WTC11 (cell line): ENCODE data around the gene PARD3B. TPM values are rescaled to one million over a fixed set of nuclear protein-coding genes. Genes with fewer than 3 reads are reported as not detected.

Source experiments
- ATAC-seq: fragments of 200-7000 bp; cut with Tn5 transposase; 2 replicates; pipeline ENCODE4 v1.10.0; 2021; ENCODE audit warnings: mild to moderate bottlenecking, moderate library complexity
- CTCF ChIA-PET: fragments of 300-600 bp; sonication (Branson Sonifier 250); formaldehyde crosslinking; loops from one replicate; lab custom pipeline; 2021; ENCODE audit warnings: antibody characterized with exemption; lab: Charles Lee
- POLR2A ChIA-PET: fragments of 350-600 bp; sonication (Branson Sonifier 250); formaldehyde crosslinking; loops from one replicate; lab custom pipeline; 2021; ENCODE audit warnings: antibody characterized with exemption; lab: Charles Lee
- DNase-seq: peaks from one replicate; pipeline ENCODE4 v3.0.0; 2021; ENCODE audit warnings: low spot score
- H3K27ac Mint-ChIP-seq: 2 replicates; pipeline ENCODE4 v1.8.0; 2021; ENCODE audit warnings: mixed read lengths
- H3K27me3 Mint-ChIP-seq: 2 replicates; pipeline ENCODE4 v1.8.0; 2021; ENCODE audit warnings: low read depth, mild to moderate bottlenecking, moderate library complexity, mixed read lengths
- H3K36me3 Mint-ChIP-seq: 2 replicates; pipeline ENCODE4 v1.8.0; 2021; ENCODE audit warnings: mixed read lengths
- H3K4me1 Mint-ChIP-seq: 2 replicates; pipeline ENCODE4 v1.8.0; 2022; ENCODE audit warnings: mixed read lengths
- H3K4me3 Mint-ChIP-seq: 2 replicates; pipeline ENCODE4 v1.8.0; 2021; ENCODE audit warnings: mild to moderate bottlenecking, moderate library complexity, mixed read lengths
- H3K9me3 Mint-ChIP-seq: 2 replicates; pipeline ENCODE4 v1.8.0; 2021; ENCODE audit warnings: mixed read lengths
- EMX1 ChIP-seq: fragments of 250-450 bp; sonication (Bioruptor Pico); IDR thresholded peaks from 2 replicates; pipeline ENCODE4 v1.8.0; 2021; ENCODE audit warnings: mild to moderate bottlenecking
- GRHL2 ChIP-seq: fragments of 250-450 bp; sonication (Bioruptor Pico); IDR thresholded peaks from 2 replicates; pipeline ENCODE4 v1.8.0; 2022; ENCODE audit warnings: mild to moderate bottlenecking, moderate library complexity; ENCODE audit not compliant: insufficient replicate concordance, severe bottlenecking
- GTF2I ChIP-seq: fragments of 250-450 bp; sonication (Bioruptor Pico); conservative IDR thresholded peaks from 2 replicates; pipeline ENCODE4 v1.4.0; 2021; ENCODE audit warnings: mild to moderate bottlenecking
- JAZF1 ChIP-seq: fragments of 250-450 bp; sonication (Bioruptor Pico); IDR thresholded peaks from 2 replicates; pipeline ENCODE4 v1.9.0; 2021; ENCODE audit warnings: moderate library complexity, mild to moderate bottlenecking, inconsistent platforms
- NR1H2 ChIP-seq: sonication (generic); formaldehyde crosslinking; IDR thresholded peaks from 2 replicates; pipeline ENCODE4 v1.9.0; 2021; ENCODE audit warnings: mild to moderate bottlenecking, moderate library complexity, missing genetic modification reagents
- OVOL2 ChIP-seq: fragments of 250-450 bp; sonication (Bioruptor Pico); IDR thresholded peaks from 2 replicates; pipeline ENCODE4 v1.9.0; 2021; ENCODE audit warnings: mild to moderate bottlenecking, borderline replicate concordance
- TEAD1 ChIP-seq: sonication (generic); formaldehyde crosslinking; IDR thresholded peaks from 2 replicates; pipeline ENCODE4 v1.8.0; 2022; ENCODE audit warnings: mild to moderate bottlenecking, missing genetic modification reagents
- ZNF121 ChIP-seq: sonication (generic); formaldehyde crosslinking; IDR thresholded peaks from 2 replicates; pipeline ENCODE4 v1.8.0; 2023; ENCODE audit warnings: missing genetic modification reagents
- ZNF138 ChIP-seq: sonication (generic); formaldehyde crosslinking; conservative IDR thresholded peaks from 2 replicates; pipeline ENCODE4 v1.8.1; 2022; ENCODE audit warnings: mild to moderate bottlenecking, moderate library complexity, missing genetic modification reagents
- ZNF263 ChIP-seq: sonication (generic); formaldehyde crosslinking; IDR thresholded peaks from 2 replicates; pipeline ENCODE4 v1.8.1; 2022; ENCODE audit warnings: low read depth, mild to moderate bottlenecking, moderate library complexity, missing genetic modification reagents
- total RNA-seq: library from RNA; stranded (reverse); gene quantifications from 3 replicates; pipeline ENCODE4 v1.2.3, GENCODE V29; 2021
- TF ChIP-seq, protein P1 (sequence below): fragments of 250-450 bp; sonication (Bioruptor Pico); IDR thresholded peaks from 2 replicates; pipeline ENCODE4 v1.9.0; 2021; ENCODE audit warnings: mild to moderate bottlenecking, borderline replicate concordance
- TF ChIP-seq, protein P2 (sequence below): sonication (generic); formaldehyde crosslinking; IDR thresholded peaks from 2 replicates; pipeline ENCODE4 v1.8.1; 2023; ENCODE audit warnings: mild to moderate bottlenecking, missing genetic modification reagents
- TF ChIP-seq, protein P3 (sequence below): sonication (generic); formaldehyde crosslinking; IDR thresholded peaks from 2 replicates; pipeline ENCODE4 v1.8.0; 2022; ENCODE audit warnings: mild to moderate bottlenecking, missing genetic modification reagents
- TF ChIP-seq, protein P4 (sequence below): sonication (generic); formaldehyde crosslinking; conservative IDR thresholded peaks from 2 replicates; pipeline ENCODE4 v1.8.1; 2023; ENCODE audit warnings: mild to moderate bottlenecking, low read depth, missing genetic modification reagents, moderate library complexity

The PARD3B gene
- total RNA-seq, 1 experiment from 2014 or later, result 5.6 TPM

DNA sequence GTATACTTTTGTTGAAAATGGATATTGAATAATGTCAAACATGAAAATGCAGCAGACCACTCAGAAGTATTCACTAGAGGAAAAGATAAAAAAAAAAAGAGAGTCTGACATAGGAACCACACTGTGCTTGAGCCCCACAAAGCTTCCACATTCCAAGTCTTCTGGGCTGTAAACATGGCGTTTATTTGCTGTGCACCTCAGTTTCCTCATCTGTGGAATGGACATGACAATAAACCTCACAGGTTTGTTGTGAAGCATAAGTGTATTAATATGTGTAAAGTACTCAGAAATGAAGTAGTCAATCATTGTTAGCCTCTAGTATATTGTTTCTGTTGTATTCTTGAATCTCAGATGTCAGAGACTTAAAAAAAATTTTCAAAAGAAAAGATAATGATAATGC lies 611.2 kb downstream of the PARD3B start (continued):
- no peak for TF ChIP-seq OVOL2 (CRISPR knock-in tag)
- TF ChIP-seq, protein P1, sequence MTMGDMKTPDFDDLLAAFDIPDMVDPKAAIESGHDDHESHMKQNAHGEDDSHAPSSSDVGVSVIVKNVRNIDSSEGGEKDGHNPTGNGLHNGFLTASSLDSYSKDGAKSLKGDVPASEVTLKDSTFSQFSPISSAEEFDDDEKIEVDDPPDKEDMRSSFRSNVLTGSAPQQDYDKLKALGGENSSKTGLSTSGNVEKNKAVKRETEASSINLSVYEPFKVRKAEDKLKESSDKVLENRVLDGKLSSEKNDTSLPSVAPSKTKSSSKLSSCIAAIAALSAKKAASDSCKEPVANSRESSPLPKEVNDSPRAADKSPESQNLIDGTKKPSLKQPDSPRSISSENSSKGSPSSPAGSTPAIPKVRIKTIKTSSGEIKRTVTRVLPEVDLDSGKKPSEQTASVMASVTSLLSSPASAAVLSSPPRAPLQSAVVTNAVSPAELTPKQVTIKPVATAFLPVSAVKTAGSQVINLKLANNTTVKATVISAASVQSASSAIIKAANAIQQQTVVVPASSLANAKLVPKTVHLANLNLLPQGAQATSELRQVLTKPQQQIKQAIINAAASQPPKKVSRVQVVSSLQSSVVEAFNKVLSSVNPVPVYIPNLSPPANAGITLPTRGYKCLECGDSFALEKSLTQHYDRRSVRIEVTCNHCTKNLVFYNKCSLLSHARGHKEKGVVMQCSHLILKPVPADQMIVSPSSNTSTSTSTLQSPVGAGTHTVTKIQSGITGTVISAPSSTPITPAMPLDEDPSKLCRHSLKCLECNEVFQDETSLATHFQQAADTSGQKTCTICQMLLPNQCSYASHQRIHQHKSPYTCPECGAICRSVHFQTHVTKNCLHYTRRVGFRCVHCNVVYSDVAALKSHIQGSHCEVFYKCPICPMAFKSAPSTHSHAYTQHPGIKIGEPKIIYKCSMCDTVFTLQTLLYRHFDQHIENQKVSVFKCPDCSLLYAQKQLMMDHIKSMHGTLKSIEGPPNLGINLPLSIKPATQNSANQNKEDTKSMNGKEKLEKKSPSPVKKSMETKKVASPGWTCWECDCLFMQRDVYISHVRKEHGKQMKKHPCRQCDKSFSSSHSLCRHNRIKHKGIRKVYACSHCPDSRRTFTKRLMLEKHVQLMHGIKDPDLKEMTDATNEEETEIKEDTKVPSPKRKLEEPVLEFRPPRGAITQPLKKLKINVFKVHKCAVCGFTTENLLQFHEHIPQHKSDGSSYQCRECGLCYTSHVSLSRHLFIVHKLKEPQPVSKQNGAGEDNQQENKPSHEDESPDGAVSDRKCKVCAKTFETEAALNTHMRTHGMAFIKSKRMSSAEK, result no peak
- no peak for TF ChIP-seq ZNF121
- TF ChIP-seq, all 79 proteins: peak for 0

DNA sequence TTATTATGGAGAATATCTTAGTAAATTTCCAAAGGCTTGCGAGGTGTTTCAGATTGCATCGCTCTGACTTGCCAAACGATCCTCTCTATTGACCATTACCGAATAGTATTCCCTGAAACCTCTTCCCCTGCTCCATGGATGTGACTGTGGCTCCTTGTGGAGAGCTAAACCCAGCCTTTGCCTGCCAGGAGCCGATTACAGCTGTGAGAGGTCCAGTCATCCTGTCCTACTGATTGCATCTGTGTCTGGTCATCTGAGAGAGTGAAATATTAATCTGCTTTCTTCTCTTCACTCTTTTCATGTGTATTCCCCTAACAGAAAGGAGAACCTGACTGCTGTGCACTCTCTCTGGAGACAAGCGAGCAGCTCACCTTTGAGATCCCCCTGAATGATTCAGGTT lies 613.1 kb downstream of the PARD3B start:
- Mint-ChIP-seq H3K27ac (no peak overlapping the region), H3K4me1 (peaks cover 5% of the 10 kb centered on the region; the same call in 1 of the 2 replicates), H3K36me3 (peaks cover 9% of the 10 kb centered on the region), H3K4me3 (no peak overlapping the region), H3K9me3 (peaks cover 6% of the 10 kb centered on the region; the same call in 1 of the 2 replicates), H3K27me3 (no peaks in the 10 kb centered on the region)
- no peak for ATAC-seq
- ChIA-PET CTCF (interaction anchor here (0.6 kb wide), 2 partner anchors 21 to 112 kb away, joined by 3 read pairs; no protein-coding TSS in a partner anchor), POLR2A (no interaction called here)
- no peak for TF ChIP-seq ZNF138 (CRISPR knock-in tag)
- no peak for TF ChIP-seq ZNF263 (CRISPR knock-in tag)
- TF ChIP-seq TEAD1, result no peak
- no peak for TF ChIP-seq EMX1 (CRISPR knock-in tag)
- no peak for DNase-seq

DNA sequence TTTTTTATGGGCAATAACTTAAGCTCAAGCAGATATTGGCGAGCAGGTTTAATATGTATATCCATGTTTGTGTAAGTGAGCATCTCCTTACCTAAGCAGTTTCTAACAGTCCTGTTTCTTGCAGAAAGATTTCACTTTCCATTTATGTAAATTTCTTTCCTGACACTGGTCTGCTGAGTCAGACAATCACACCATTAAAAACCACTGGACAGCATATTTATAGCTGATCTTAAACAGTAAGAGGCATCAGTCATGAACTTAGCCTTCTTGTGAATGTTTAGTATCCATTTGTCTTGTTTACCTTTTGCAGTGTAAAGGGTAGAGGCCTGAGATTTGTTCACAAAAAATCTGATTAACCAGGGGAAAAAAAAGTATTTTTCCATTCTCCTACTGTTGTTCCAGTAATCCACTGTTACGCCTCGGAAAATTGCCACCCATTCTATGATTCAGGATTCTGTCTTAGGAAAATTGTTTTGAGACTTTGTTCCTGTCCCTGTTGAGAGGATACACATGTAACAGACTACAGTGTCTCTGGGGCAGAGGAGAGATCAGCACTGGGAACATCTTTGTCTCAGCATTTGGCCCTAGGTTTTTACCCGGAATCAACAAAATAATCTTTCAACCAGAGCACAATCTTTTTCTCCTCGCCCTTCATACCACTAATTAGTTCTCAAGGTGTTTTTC lies 616.0 kb downstream of the PARD3B start:
- no peak for ATAC-seq
- Mint-ChIP-seq H3K27me3 (no peaks in the 10 kb centered on the region), H3K27ac (no peak overlapping the region), H3K9me3 (no peaks in the 10 kb centered on the region), H3K4me1 (peaks cover 8% of the 10 kb centered on the region; the same call in 1 of the 2 replicates), H3K36me3 (no peaks in the 10 kb centered on the region), H3K4me3 (no peak overlapping the region)
- ChIA-PET POLR2A (no interaction called here), CTCF (no interaction called here)
- TF ChIP-seq, protein P1, result no peak
- TF ChIP-seq OVOL2 (CRISPR knock-in tag), result no peak
- no peak for TF ChIP-seq JAZF1 (CRISPR knock-in tag)
- TF ChIP-seq NR1H2 (CRISPR knock-in tag), result no peak
- TF ChIP-seq, protein P2, sequence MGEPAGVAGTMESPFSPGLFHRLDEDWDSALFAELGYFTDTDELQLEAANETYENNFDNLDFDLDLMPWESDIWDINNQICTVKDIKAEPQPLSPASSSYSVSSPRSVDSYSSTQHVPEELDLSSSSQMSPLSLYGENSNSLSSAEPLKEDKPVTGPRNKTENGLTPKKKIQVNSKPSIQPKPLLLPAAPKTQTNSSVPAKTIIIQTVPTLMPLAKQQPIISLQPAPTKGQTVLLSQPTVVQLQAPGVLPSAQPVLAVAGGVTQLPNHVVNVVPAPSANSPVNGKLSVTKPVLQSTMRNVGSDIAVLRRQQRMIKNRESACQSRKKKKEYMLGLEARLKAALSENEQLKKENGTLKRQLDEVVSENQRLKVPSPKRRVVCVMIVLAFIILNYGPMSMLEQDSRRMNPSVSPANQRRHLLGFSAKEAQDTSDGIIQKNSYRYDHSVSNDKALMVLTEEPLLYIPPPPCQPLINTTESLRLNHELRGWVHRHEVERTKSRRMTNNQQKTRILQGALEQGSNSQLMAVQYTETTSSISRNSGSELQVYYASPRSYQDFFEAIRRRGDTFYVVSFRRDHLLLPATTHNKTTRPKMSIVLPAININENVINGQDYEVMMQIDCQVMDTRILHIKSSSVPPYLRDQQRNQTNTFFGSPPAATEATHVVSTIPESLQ, result no peak
- TF ChIP-seq ZNF138 (CRISPR knock-in tag), result no peak
- TF ChIP-seq GTF2I (CRISPR knock-in tag), result no peak
- TF ChIP-seq, protein P3, sequence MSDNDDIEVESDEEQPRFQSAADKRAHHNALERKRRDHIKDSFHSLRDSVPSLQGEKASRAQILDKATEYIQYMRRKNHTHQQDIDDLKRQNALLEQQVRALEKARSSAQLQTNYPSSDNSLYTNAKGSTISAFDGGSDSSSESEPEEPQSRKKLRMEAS (CRISPR knock-in tag), result no peak
- TF ChIP-seq, protein P4, sequence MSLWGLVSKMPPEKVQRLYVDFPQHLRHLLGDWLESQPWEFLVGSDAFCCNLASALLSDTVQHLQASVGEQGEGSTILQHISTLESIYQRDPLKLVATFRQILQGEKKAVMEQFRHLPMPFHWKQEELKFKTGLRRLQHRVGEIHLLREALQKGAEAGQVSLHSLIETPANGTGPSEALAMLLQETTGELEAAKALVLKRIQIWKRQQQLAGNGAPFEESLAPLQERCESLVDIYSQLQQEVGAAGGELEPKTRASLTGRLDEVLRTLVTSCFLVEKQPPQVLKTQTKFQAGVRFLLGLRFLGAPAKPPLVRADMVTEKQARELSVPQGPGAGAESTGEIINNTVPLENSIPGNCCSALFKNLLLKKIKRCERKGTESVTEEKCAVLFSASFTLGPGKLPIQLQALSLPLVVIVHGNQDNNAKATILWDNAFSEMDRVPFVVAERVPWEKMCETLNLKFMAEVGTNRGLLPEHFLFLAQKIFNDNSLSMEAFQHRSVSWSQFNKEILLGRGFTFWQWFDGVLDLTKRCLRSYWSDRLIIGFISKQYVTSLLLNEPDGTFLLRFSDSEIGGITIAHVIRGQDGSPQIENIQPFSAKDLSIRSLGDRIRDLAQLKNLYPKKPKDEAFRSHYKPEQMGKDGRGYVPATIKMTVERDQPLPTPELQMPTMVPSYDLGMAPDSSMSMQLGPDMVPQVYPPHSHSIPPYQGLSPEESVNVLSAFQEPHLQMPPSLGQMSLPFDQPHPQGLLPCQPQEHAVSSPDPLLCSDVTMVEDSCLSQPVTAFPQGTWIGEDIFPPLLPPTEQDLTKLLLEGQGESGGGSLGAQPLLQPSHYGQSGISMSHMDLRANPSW (CRISPR knock-in tag), result no peak
- TF ChIP-seq GRHL2, result no peak
- no peak for DNase-seq
